Right hindlimb (tissue), 1 donor: ENCODE measurements around the gene IL22.

Source experiments
- DNase-seq: peaks from one replicate; pipeline ENCODE4 v3.0.0-alpha.2; 2018

IL22 gene, protein sequence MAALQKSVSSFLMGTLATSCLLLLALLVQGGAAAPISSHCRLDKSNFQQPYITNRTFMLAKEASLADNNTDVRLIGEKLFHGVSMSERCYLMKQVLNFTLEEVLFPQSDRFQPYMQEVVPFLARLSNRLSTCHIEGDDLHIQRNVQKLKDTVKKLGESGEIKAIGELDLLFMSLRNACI

GRCh38 chr12:68253504-68253903 lies at the start of gene IL22:
Gene IL22 (minus strand): TSS chr12:68253604. CDS start chr12:68253448, 156 bp downstream.
- DNase-seq = no peak

DNA sequence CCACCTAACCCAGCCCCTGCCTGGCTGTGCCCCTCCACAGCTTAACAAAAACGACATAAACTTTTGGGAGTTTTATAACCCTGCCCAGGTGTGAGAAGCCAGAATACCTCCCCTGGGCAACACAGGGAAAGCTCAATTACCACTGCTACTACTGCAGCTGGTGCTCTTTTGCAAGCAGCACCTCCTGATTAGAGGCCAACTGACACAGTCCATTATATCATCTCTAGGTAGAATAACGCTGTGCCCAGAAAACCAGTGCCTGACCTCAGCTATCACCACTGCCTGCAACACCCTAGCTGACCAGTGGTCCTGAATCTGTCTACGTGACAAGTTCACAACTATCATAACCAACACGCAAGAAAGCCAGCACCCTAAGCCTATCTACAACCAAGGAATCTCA lies 44.5 kb upstream of the IL22 start:
- no peak for DNase-seq

DNA sequence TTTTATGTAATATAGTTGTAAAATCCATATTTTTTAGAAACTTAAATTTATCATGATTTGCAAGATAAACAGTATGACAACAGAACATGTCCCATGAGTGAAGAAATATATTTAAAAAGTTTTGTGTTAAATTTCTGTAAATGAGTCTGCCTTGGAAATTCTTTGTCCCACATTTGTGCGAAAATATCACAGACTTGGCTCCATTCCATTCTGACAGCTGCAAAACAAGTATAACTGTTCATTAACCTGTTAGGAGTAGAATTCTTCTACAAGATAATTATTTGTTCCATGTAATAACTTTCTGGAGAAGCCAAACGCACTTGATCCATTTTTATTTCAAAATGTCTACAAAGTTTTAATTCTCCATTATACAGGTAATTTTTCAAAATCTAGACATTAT lies 40.8 kb upstream of the IL22 start:
- DNase-seq = no peak

DNA sequence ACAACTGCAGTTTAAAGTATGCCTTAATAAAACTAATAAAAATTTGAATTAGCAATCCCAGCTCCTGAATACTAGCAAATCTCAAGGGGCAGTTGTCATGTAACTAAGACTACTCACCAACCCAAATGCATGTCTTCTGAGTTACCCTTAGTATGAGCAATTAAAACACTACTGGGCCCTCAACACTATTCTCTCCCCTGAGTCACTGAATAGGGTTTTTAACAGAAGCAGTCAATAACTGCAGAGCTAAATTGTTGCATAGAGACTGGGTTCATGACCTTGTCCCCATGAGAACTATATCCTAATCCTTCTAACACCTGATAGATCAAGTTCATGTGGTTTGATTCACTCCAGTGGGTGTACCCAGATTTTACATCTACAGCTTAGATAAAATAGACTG lies 39.9 kb upstream of the IL22 start:
- no peak for DNase-seq

GRCh38 chr12:68292151-68292943 lies 38.9 kb upstream of the IL22 start:
- DNase-seq = no peak

- no peak for DNase-seq
These were observed 38.1 kb upstream of the IL22 start for GRCh38 chr12:68291396-68292036.

DNA sequence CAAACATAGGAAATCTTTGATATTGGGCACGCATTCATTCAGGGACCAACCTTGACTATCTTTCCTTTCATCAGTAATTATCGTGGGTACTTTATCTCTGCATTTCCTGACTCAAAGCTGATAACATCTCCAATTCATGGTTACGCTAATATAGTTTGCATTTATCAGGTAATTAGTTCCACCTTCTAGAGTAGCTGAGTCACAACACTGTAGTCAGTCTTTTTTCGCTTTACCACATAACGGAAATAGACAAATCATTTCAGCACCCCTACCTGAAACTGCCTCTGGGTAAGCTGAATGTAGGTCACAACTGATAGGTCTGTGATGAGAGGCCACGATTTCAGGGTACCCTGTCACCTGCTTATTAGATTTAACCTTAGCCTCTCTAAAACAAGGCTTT lies 36.7 kb upstream of the IL22 start:
- no peak for DNase-seq

- DNase-seq = no peak
These were observed 33.7 kb upstream of the IL22 start for GRCh38 chr12:68287106-68287505.

DNA sequence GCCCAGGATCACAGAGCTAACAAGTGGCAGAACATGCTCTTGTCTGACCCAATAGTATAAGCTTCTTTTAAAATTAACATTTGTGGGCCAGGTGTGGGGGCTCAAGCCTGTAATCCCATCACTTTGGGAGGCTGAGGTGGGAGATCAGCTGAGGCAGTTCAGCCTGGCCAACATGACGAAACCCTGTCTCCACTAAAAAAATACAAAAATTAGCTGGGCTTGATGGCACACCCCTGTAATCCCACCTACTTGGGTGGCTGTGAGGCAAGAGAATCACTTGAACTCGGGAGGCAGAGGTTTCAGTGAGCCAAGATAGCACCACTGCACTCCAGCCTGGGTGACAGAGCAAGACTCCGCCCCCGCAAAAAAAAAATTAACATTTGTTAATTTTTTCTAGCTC lies 33.0 kb upstream of the IL22 start:
- DNase-seq = no peak

DNA sequence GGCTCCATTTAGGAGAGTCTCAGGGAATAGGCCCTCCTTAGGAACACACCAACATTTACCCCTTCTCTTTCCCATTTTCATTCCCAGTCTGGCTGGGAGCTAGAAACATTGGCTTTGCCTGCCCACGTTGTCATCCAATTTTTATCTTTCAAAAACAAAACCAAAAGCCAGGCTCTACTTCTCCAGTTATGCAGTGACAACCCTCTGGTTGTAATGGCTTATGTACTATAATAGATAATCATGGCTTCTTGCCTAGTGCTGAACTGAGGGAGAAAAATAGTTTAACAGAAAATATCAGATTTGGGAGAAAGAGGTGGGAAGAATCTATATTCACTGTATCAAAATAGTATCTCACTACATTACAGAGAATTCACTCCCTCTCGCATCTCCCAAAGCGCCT lies 32.1 kb upstream of the IL22 start:
- no peak for DNase-seq

GRCh38 chr12:68281322-68282077 lies 28.1 kb upstream of the IL22 start:
- no peak for DNase-seq

DNA sequence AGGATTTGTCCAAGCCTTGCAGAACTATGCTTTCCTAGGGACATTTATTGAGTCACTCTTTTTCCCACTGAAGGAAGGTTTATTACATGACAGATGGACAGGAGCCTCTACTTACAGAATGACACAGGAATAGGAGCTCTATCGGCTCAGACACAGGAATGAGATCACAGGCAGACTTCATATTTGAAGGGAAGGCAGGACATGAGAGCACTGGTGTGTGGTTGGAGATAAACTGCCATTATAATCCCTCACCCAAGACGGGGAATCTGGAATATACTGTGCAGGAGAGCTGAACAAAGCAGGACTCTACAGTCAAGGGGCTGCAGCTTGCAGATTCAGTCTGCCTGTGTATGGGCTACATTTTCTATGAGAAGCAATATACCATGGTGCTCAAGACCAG lies 26.8 kb upstream of the IL22 start:
- DNase-seq = no peak

GRCh38 chr12:68279227-68280054 lies 26.0 kb upstream of the IL22 start:
- DNase-seq = no peak

- no peak for DNase-seq
These were observed 23.1 kb upstream of the IL22 start for GRCh38 chr12:68276402-68276930.

GRCh38 chr12:68272732-68273131 lies 19.3 kb upstream of the IL22 start:
- DNase-seq = no peak

GRCh38 chr12:68271346-68271745 lies 17.9 kb upstream of the IL22 start:
- no peak for DNase-seq

GRCh38 chr12:68270358-68270757 lies 17.0 kb upstream of the IL22 start:
- DNase-seq = no peak

GRCh38 chr12:68269779-68270178 lies 16.4 kb upstream of the IL22 start:
- DNase-seq = no peak

DNA sequence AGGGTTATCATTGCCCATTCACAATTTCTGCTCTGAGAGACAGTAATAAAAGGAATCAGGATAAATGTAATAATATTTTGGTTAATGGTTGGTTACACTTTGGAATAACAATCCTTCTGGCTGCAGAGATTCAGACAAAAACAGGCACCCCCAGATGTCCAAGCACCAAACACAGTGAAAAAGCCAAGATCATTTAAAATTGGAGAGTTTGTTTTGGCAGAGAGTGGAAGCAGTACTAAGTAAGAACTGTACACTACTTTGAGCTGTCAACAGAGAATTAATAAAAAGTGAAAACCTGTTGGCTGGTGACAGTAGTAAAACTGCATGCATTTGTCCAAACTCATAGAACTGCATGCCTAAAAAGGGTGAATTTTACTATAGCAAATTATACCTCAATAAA lies 15.6 kb upstream of the IL22 start:
- DNase-seq = no peak

- DNase-seq = no peak
These were observed 14.5 kb upstream of the IL22 start for GRCh38 chr12:68267892-68268396.

DNA sequence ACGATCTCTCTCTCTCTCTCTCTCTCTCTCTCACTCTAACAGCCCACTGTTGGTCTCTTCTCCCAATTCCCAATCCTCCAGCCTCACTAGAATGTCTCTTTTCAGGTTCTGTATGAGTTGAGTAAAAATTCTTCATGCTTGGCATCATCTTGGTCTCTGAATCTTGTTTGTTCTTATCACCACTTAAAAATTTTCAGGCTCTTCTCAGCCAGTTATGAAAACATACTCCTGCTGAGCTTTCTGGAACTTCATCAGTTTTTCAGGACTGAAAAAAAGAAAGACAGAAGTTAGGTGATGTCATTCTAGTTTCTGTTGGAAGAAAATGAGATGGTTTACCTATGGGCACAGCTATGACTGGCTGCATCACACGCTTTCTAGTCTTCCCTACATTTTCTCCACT lies 11.5 kb upstream of the IL22 start:
- no peak for DNase-seq
